Loucy (cell line): Measurements from ENCODE around the gene RFX1.
"Not testable (repeated sequence)": the region's sequence is repeated elsewhere in the genome, so short reads cannot be mapped to it uniquely, and the experiment has no call there.

Experiments
- H2AFZ ChIP-seq: fragments of 200-600 bp; sonication (generic); 2 replicates; pipeline ENCODE4 v1.6.0; 2016; ENCODE audit warnings: antibody characterized with exemption, mild to moderate bottlenecking, low read length, moderate library complexity
- H3F3A ChIP-seq: fragments of 200-600 bp; 2 replicates; pipeline ENCODE4 v1.6.0; 2016; ENCODE audit warnings: antibody characterized with exemption, low read depth, mild to moderate bottlenecking
- H3K27me3 ChIP-seq: fragments of 200-600 bp; sonication (generic); 2 replicates; pipeline ENCODE4 v1.6.1; 2014; ENCODE audit warnings: low read length, mild to moderate bottlenecking; ENCODE audit not compliant: insufficient read depth, poor library complexity, severe bottlenecking
- H3K36me3 ChIP-seq: fragments of 200-600 bp; sonication (generic); 2 replicates; pipeline ENCODE4 v1.6.1; 2016; ENCODE audit warnings: low read length; ENCODE audit not compliant: insufficient read depth
- H3K4me1 ChIP-seq: fragments of 200-600 bp; sonication (generic); 2 replicates; pipeline ENCODE4 v1.5.1; 2014; ENCODE audit warnings: low read length, mild to moderate bottlenecking; ENCODE audit not compliant: insufficient read depth, poor library complexity, severe bottlenecking
- H3K4me2 ChIP-seq: fragments of 200-600 bp; sonication (generic); 2 replicates; pipeline ENCODE4 v1.6.0; 2014; ENCODE audit warnings: antibody characterized with exemption, low read length, low read depth, mild to moderate bottlenecking; ENCODE audit not compliant: poor library complexity, severe bottlenecking
- H3K4me3 ChIP-seq: fragments of 200-600 bp; sonication (generic); 2 replicates; pipeline ENCODE4 v1.5.1; 2014; ENCODE audit warnings: low read length, mild to moderate bottlenecking, mixed read lengths; ENCODE audit not compliant: poor library complexity, severe bottlenecking
- H3K79me2 ChIP-seq: fragments of 200-600 bp; sonication (generic); 2 replicates; pipeline ENCODE4 v1.6.1; 2014; ENCODE audit warnings: low read length; ENCODE audit not compliant: insufficient read depth
- H3K9ac ChIP-seq: fragments of 200-600 bp; sonication (generic); 2 replicates; pipeline ENCODE4 v1.6.0; 2014; ENCODE audit warnings: mild to moderate bottlenecking, low read depth, low read length, moderate library complexity; ENCODE audit not compliant: poor library complexity, severe bottlenecking
- H3K9me2 ChIP-seq: fragments of 200-600 bp; sonication (generic); replicated peaks from 2 replicates; pipeline ENCODE4 v1.6.1; 2016; ENCODE audit warnings: low read depth, low read length, mixed read lengths
- H3K9me3 ChIP-seq: fragments of 200-600 bp; sonication (generic); 2 replicates; pipeline ENCODE4 v1.6.1; 2014; ENCODE audit warnings: mild to moderate bottlenecking, antibody characterized with exemption, low read length, low read depth; ENCODE audit not compliant: insufficient read depth
- H4K20me1 ChIP-seq: fragments of 200-600 bp; sonication (generic); 2 replicates; pipeline ENCODE4 v1.6.0; 2014; ENCODE audit warnings: antibody characterized with exemption, low read length, mild to moderate bottlenecking; ENCODE audit not compliant: insufficient read depth, poor library complexity, severe bottlenecking
- EZH2phosphoT487 ChIP-seq: fragments of 200-600 bp; IDR thresholded peaks from 2 replicates; pipeline ENCODE4 v1.6.1; 2018; ENCODE audit warnings: antibody characterized with exemption, mild to moderate bottlenecking, moderate library complexity, borderline replicate concordance
- TF ChIP-seq, protein P1 (sequence below): fragments of 200-600 bp; sonication (generic); conservative IDR thresholded peaks from 2 replicates; pipeline ENCODE4 v1.5.1; 2014; ENCODE audit warnings: mild to moderate bottlenecking, antibody characterized with exemption, low read length

The RFX1 gene

GRCh38 chr19:13976446-13976845 is 29.7 kb downstream of the RFX1 start:
- H3K9me3 ChIP-seq, result no peaks in the 10 kb centered on the region
- no peaks in the 10 kb centered on the region for H4K20me1 ChIP-seq
- H3F3A ChIP-seq, result no peaks in the 10 kb centered on the region
- no peak overlapping the region for H3K4me2 ChIP-seq
- H3K27me3 ChIP-seq, result no peaks in the 10 kb centered on the region
- H2AFZ ChIP-seq, result no peak overlapping the region
- H3K9ac ChIP-seq, result no peak overlapping the region
- no peak for TF ChIP-seq EZH2phosphoT487
- TF ChIP-seq, protein P1, sequence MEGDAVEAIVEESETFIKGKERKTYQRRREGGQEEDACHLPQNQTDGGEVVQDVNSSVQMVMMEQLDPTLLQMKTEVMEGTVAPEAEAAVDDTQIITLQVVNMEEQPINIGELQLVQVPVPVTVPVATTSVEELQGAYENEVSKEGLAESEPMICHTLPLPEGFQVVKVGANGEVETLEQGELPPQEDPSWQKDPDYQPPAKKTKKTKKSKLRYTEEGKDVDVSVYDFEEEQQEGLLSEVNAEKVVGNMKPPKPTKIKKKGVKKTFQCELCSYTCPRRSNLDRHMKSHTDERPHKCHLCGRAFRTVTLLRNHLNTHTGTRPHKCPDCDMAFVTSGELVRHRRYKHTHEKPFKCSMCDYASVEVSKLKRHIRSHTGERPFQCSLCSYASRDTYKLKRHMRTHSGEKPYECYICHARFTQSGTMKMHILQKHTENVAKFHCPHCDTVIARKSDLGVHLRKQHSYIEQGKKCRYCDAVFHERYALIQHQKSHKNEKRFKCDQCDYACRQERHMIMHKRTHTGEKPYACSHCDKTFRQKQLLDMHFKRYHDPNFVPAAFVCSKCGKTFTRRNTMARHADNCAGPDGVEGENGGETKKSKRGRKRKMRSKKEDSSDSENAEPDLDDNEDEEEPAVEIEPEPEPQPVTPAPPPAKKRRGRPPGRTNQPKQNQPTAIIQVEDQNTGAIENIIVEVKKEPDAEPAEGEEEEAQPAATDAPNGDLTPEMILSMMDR, result no peak
- H3K4me3 ChIP-seq, result no peak overlapping the region
- H3K79me2 ChIP-seq, result no peaks in the 10 kb centered on the region
- no peaks in the 10 kb centered on the region; the same call in 1 of the 2 replicates for H3K36me3 ChIP-seq
- peaks cover 8% of the 10 kb centered on the region for H3K4me1 ChIP-seq
- no peaks in the 10 kb centered on the region for H3K9me2 ChIP-seq

DNA sequence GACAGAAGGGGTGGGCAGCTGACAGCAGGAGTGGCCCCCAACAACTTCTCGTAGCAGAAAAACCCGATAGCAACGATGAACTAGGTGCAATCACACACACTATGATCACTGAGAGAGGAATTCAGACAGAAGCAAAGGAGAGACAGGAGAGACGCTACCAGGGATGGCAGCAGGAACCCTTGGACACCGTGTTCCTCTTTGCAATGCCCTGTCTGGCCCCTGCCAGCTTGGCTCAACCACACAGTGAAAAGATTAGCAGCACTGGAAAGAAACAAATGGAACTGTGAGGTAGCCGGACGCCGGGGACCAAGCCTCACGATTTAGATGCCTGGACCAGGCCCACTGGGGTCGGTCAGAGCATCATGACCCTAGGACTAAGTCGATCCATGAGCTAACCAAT is 30.2 kb downstream of the RFX1 start:
- H3K4me2 ChIP-seq, result no peak overlapping the region
- H3K79me2 ChIP-seq, result no peaks in the 10 kb centered on the region
- no peaks in the 10 kb centered on the region for H3K9me3 ChIP-seq
- no peaks in the 10 kb centered on the region for H3K27me3 ChIP-seq
- H3K9ac ChIP-seq, result no peak overlapping the region
- H3K4me3 ChIP-seq, result no peak overlapping the region
- no peaks in the 10 kb centered on the region for H3K9me2 ChIP-seq
- H3K36me3 ChIP-seq, result no peaks in the 10 kb centered on the region; the same call in 1 of the 2 replicates
- no peaks in the 10 kb centered on the region for H3F3A ChIP-seq
- TF ChIP-seq, protein P1, result no peak
- TF ChIP-seq EZH2phosphoT487, result no peak
- peaks cover 2% of the 10 kb centered on the region for H3K4me1 ChIP-seq
- H2AFZ ChIP-seq, result no peak overlapping the region
- no peaks in the 10 kb centered on the region for H4K20me1 ChIP-seq

DNA sequence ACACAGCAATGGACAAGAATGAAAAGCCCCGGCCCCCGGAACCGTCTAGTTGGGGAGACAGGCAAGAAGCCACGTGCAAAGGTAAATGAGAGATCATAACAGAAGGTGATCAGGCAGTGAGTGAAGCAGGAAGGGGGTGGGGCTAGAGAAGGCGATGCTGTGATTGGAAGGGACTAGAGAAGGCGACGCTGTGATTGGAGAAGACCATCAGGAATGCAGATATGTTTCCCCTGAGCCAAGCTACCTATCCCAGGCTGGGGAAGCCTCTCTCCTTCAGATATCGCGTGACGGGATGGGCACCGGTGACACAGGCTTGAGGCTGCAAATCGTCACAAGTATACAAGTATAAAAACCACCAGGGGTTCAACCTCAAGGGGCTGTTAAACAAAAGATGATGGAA is 32.0 kb downstream of the RFX1 start:
- H3K79me2 ChIP-seq, result no peaks in the 10 kb centered on the region
- H3K9me2 ChIP-seq, result no peaks in the 10 kb centered on the region
- H3K4me2 ChIP-seq, result no peak overlapping the region
- TF ChIP-seq, protein P1, result no peak
- TF ChIP-seq EZH2phosphoT487, result no peak
- no peaks in the 10 kb centered on the region for H3F3A ChIP-seq
- H3K36me3 ChIP-seq, result peaks cover 6% of the 10 kb centered on the region; the same call in 1 of the 2 replicates
- no peaks in the 10 kb centered on the region for H3K27me3 ChIP-seq
- H3K4me3 ChIP-seq, result no peak overlapping the region
- no peaks in the 10 kb centered on the region for H3K4me1 ChIP-seq
- H4K20me1 ChIP-seq, result no peaks in the 10 kb centered on the region
- no peak overlapping the region for H3K9ac ChIP-seq
- H2AFZ ChIP-seq, result no peak overlapping the region
- no peaks in the 10 kb centered on the region for H3K9me3 ChIP-seq

- not testable (repeated sequence) for H4K20me1 ChIP-seq, H3K9ac ChIP-seq, H3K79me2 ChIP-seq, H3K9me3 ChIP-seq, H3K27me3 ChIP-seq, H3K4me1 ChIP-seq, H3K9me2 ChIP-seq, H3K4me2 ChIP-seq, H3K4me3 ChIP-seq, H3K36me3 ChIP-seq, H3F3A ChIP-seq, H2AFZ ChIP-seq
These were observed 32.6 kb downstream of the RFX1 start for GRCh38 chr19:13973479-13973878.
